Right hindlimb (tissue), 1 donor: ENCODE measurements around the gene CPNE1.
"Not testable (repeated sequence)": the region's sequence is repeated elsewhere in the genome, so short reads cannot be mapped to it uniquely, and the experiment has no call there.

Experiments
- DNase-seq: peaks from one replicate; pipeline ENCODE4 v3.0.0-alpha.2; 2018

The CPNE1 gene

DNA sequence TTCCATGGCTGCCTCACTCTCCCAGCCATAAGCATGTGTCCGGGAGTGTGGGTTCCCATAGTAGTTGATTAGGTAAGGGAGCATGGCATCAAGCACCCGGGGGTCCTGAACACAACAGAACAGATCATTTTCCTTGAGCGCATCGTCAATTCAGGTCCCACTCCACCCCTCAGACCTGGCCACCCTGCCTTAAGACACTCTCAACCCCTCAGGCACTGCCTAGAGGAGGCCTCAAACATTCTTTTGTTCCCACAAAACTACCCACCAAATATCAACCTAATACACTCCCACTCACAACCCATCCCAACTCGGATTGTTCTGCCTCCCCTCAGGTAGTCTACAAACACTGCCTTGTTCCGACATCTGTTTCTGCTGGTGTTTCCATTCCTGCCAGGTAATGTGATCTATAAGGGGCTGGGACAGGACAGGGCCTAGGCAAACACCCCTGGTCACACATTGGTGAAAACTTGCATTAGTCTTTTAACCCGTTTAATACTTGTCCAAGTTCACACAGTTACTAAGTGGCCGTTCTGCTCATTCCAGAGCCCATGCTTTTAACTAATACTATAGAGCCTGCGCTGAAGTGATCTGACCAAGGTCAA is 33.1 kb upstream of the CPNE1 start:
- DNase-seq, result no peak

DNA sequence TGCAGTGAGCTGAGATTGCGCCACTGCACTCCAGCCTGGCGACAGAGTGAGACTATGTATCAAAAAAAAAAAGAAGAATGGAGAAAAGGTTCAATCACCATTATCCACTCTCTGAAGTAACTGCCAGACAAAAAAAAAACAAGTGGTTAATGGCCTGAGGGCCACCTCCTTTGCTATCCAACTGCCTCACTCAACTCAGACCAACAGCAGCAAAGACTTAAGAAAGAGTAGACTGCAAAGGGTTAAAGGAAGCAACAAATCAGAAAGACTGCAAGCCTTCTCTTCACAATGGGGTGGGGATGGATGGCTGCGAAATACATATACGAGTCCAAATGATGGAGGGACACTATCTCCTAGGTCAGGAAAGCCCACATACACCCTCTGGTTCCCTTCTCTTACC is 31.3 kb upstream of the CPNE1 start:
- DNase-seq, result no peak

GRCh38 chr20:35695245-35695749 is 30.6 kb upstream of the CPNE1 start:
- no peak for DNase-seq

- no peak for DNase-seq
Measured at GRCh38 chr20:35690265-35690664, 25.6 kb upstream of the CPNE1 start.

DNA sequence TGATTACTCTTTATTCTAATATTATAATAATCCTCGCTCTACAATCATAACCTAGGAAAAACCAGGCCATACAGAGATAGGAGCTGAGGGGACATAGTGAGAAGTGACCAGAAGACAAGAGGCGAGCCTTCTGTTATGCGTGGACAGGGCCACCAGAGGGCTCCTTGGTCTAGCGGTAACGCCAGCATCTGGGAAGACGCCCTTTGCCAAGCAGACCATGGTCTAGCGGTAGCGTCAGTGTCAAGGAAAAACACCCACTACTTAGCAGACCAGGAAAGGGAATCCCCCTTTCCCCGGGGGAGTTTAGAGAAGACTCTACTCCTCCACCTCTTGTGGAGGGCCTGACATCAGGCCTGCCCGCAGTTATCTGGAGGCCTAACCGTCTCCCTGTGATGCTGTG is 22.2 kb upstream of the CPNE1 start:
- DNase-seq, result not testable (repeated sequence)

GRCh38 chr20:35685368-35685767 is 20.7 kb upstream of the CPNE1 start:
- not testable (repeated sequence) for DNase-seq

GRCh38 chr20:35681960-35682359 is 17.3 kb upstream of the CPNE1 start:
- no peak for DNase-seq

DNA sequence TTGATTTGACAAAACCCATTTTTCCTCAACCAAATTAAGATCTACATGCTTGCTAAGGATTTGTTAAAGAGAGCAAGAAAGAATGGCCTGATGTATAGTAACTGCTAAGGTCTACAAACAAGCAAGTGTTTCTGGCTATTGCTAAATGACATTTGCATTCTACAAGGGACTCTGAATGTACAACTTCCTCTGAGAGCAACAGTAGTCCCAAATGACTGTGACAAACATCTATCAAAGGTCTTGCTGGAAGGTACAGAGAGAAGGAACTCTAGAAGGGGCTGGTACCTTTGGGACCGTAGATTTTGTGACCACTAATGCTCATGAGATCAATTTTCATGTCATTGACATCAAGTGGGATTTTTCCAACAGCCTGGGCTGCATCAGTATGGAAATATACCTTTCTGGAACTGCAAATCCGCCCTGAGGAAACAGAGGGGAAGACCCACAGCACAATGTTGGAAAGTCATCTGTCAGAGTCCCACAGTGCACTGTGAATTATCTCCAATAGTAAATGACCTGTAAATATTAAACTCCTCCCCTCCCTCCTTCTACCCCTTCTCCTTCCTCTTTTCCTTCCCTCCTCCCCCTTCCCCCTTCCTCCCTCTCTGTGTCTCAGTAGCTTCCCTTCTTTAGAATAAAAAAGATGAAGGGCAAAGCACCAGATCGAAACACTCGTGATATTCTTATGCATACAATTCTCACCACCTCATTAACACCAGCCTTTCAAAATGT is 15.9 kb upstream of the CPNE1 start:
- DNase-seq, result no peak

- no peak for DNase-seq
Measured at GRCh38 chr20:35674921-35675320, 10.2 kb upstream of the CPNE1 start.

GRCh38 chr20:35673884-35674283 is 9.2 kb upstream of the CPNE1 start:
- no peak for DNase-seq

DNA sequence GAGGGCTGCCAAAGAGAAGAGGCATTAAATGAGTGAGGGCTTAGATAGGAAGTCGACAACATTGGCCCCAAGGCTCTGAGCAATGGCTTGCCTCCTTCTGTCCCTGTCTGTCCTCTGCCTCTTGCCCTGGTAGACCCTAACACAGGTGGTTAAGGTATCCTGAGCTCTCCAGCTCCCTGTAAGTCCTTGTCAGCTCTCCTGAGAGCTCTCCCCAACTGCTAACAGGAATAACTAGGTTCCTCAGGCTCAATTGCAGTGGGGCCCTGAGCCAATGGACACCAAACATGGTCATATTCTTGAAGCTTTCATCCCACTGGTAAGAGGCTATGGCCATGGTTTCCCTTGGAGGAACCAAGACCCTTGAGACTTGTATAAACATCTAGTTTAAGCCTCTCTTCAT is 5.0 kb upstream of the CPNE1 start:
- no peak for DNase-seq

DNA sequence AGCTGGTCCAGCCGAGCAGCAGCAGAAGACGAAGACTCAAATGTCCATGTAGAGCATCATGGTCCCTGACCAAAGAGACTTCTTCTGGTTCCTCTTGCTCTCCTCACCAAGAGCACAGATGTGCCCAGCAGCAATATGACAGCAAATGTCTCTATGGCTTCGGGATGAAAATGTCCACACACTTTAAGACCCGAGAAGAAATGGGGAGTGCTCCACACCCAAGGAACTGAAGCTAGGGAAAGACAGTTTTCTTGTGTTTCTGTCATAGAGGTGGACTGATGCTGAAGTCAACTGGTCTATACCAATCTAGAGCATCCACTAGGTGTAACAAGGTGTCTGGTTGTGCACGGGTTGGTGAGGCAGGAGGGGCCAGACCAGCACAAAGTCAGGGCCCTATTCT is 4.5 kb upstream of the CPNE1 start:
- no peak for DNase-seq

- no peak for DNase-seq
Measured at GRCh38 chr20:35665949-35666288, 1.2 kb upstream of the CPNE1 start.

DNA sequence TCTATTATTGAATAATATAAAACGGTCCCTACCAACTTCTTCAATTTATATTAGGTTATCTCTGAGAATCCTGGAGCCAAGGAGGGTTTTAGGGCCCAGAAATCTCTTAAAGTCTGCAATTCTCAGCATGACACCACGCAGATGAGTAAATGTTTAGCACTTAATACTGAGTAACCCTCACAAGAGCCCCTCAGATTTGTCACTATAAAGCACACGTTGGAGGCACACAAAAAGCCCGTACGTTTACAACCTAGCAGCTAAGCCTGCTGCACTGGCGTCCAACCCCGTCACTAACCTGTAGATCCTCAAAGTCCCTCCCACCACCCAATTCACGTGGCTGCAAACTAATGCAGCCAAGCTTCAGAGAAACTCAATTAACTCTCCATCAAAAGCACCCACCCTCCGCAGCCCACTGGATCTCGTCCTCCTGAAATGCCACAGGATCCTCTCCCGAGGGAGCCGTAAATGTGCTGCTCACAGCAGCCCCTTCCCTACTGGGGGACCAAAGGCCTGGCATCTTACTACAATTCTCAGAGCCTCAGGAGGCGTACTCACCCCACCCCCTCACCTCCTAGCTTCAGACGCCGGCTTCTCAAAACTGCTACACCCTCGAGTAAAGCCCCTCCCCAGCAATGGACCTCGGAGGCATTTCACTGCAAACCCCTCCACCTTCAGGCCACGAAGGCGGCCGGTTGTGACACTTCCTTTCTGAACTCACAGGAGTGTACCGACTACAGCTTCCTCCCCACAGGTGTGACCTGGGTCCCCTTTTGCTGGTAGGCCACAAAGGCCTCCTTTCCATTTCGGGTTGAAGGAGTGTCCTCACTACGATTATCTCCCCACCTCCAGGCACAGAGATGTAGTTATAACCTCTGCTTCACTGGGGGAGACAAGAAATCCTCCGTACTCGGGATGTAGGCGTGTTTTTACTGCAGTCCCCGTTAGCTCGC is 909 bp downstream of the CPNE1 start:
- DNase-seq, result peak; percentile 52

- DNase-seq, result no peak
Measured at GRCh38 chr20:35662551-35662950, 2.1 kb downstream of the CPNE1 start.

DNA sequence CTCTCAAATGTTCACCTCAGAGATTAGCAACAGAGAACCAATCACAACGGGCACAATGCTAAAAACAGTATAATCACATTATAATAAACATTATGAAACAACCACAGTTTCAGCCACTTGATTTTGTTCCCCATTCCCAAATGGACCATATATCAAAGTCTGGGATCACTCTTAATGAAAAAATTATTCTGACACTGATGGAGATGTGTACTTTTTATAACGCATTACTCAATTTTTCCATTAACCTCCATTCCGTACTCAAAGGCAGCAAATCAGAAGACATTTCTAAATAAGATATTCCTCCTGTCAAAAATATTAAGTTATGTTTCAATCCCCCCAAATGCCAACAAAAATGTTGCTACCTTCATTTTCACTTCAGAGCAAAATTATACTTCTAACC is 2.8 kb downstream of the CPNE1 start:
- no peak for DNase-seq

- DNase-seq, result no peak
Measured at GRCh38 chr20:35661053-35661452, 3.6 kb downstream of the CPNE1 start.

DNA sequence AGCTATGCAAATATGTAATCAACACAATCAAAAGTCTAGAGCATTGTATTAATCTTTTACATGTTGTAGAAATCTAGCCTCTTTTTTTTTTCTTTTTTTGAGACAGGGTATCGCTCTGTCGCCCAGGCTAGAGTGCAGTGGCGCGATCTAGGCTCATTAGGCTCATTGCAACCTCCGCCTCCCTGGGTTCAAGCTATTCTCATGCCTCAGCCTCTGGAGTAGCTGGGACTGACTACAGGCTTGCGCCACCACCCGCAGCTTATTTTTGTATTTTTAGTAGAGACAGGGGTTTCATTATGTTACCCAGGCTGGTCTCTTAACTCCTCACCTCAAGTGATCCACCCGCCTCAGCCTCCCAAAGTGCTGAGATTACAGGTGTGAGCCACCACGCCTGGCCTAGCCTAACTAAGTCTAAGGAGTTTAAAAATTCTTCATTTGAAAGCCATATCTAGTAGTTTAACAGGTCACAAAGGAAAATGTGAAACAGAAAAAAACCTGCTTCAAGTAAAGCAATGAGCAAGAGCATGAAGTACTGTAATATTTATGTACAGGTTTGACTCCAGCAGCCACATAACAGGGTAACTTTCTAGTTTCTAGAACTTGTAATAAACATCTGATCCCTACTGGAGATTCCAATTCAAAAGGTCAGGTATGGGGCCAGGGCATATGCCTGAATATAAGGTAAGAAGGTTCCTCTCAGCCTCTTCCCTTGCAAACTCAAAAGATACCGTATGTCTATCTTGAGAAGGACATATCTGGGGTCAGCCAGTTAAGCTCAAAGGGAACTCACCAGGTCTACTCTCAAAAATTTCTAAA is 4.4 kb downstream of the CPNE1 start:
- no peak for DNase-seq

GRCh38 chr20:35657271-35657670 is 7.4 kb downstream of the CPNE1 start:
- DNase-seq, result no peak

- DNase-seq, result no peak
Measured at GRCh38 chr20:35654415-35654814, 10.3 kb downstream of the CPNE1 start.

- DNase-seq, result no peak
Measured at GRCh38 chr20:35653893-35654292, 10.8 kb downstream of the CPNE1 start.

DNA sequence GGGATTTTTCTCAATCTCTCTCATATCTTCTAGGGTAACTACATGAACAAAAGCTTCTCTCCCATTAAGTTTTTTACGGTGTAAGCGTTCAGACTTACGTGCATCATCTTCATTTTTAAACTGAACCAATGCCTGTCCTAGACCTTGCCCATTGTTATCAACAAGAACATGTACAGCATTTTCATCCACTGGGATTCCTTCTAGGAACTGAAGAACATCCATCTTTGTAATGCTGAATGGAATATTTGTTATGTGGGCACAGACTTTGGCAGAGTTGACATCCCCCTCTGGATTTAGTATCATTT is 11.3 kb downstream of the CPNE1 start:
- DNase-seq, result no peak
